ENCODE measurements around the gene SPG11. TPM values are rescaled to one million over a fixed set of nuclear protein-coding genes. Genes with fewer than 3 reads are reported as not detected.

Gene SPG11
- total and polyA plus RNA-seq, 2 of the 13 experiments (the other 11 are each of a cell fraction or from before 2014, with no cell fraction given), result 31.5 to 40.7 TPM

- TF ChIP-seq BCL3 (CRISPR knock-in tag; IDR thresholded peaks at IDR 0.05) (no peak), MBNL3 (CRISPR knock-in tag; conservative IDR thresholded peaks at IDR 0.05) (no peak), PCBP2 (optimal IDR thresholded peaks at IDR 0.05; ENCODE audit: low read depth, low read length, poor library complexity, severe bottlenecking) (no peak), ZBTB1 (CRISPR knock-in tag; IDR thresholded peaks at IDR 0.05; ENCODE audit: borderline replicate concordance) (no peak), ZNF263 (CRISPR knock-in tag; IDR thresholded peaks at IDR 0.05) (no peak; the same call in 1 of the 2 replicates), ETV6 (CRISPR knock-in tag; conservative IDR thresholded peaks at IDR 0.05) (0 out of 2 replicates have a peak, but pooled peaks have one; percentile 66), ZEB1 (IDR thresholded peaks at IDR 0.05; ENCODE audit: insufficient replicate concordance, low read depth) (no peak), RBAK (CRISPR knock-in tag; IDR thresholded peaks at IDR 0.05) (no peak), ZNF10 (CRISPR knock-in tag; IDR thresholded peaks at IDR 0.05; ENCODE audit: borderline replicate concordance, low read depth) (no peak), MLXIP (CRISPR knock-in tag; IDR thresholded peaks at IDR 0.05; ENCODE audit: borderline replicate concordance) (no peak), MAFK (conservative IDR thresholded peaks at IDR 0.05 in 1 of 2, IDR thresholded peaks at IDR 0.05 in 1 of 2; ENCODE audit: low read length in 2 of 2) (no peak), TCF12 (IDR thresholded peaks at IDR 0.05) (no peak), TCF12 (CRISPR knock-in tag; IDR thresholded peaks at IDR 0.05) (peak; percentile 72), SKIL (CRISPR knock-in tag; IDR thresholded peaks at IDR 0.05; ENCODE audit: borderline replicate concordance) (no peak), YEATS4 (CRISPR knock-in tag; IDR thresholded peaks at IDR 0.05; ENCODE audit: borderline replicate concordance) (peak; percentile 9; the same call in 1 of the 2 replicates), ARID2 (CRISPR knock-in tag; IDR thresholded peaks at IDR 0.05; ENCODE audit: borderline replicate concordance) (no peak), SIX4 (CRISPR knock-in tag; IDR thresholded peaks at IDR 0.05) (no peak), CBFB (CRISPR knock-in tag; IDR thresholded peaks at IDR 0.05) (peak; percentile 53; the same call in 1 of the 2 replicates), SOX13 (IDR thresholded peaks at IDR 0.05) (no peak), SOX13 (CRISPR knock-in tag; conservative IDR thresholded peaks at IDR 0.05 in 1 of 2, IDR thresholded peaks at IDR 0.05 in 1 of 2) (no peak), HOXA7 (CRISPR knock-in tag; IDR thresholded peaks at IDR 0.05) (no peak), ZBTB3 (CRISPR knock-in tag; IDR thresholded peaks at IDR 0.05; ENCODE audit: borderline replicate concordance, low read depth) (no peak; the same call in 1 of the 2 replicates), ZNF660 (CRISPR knock-in tag; IDR thresholded peaks at IDR 0.05; ENCODE audit: borderline replicate concordance, low read depth) (no peak), ZNF260 (CRISPR knock-in tag; IDR thresholded peaks at IDR 0.05; ENCODE audit: borderline replicate concordance, low read depth) (no peak)
These were observed 127.0 kb downstream of the SPG11 start (continued) for GRCh38 chr15:44536302-44536961.
